ENCODE results near the gene POLR2L. TPM values are rescaled to one million over a fixed set of nuclear protein-coding genes. Genes with fewer than 3 reads are reported as not detected.
A peak's percentile ranks its signal among the peaks of the same experiment; 100 is the strongest.

Gene POLR2L
- total and polyA plus RNA-seq, 2 of the 13 experiments (the other 11 are each of a cell fraction or from before 2014, with no cell fraction given): 104 to 114 TPM

DNA sequence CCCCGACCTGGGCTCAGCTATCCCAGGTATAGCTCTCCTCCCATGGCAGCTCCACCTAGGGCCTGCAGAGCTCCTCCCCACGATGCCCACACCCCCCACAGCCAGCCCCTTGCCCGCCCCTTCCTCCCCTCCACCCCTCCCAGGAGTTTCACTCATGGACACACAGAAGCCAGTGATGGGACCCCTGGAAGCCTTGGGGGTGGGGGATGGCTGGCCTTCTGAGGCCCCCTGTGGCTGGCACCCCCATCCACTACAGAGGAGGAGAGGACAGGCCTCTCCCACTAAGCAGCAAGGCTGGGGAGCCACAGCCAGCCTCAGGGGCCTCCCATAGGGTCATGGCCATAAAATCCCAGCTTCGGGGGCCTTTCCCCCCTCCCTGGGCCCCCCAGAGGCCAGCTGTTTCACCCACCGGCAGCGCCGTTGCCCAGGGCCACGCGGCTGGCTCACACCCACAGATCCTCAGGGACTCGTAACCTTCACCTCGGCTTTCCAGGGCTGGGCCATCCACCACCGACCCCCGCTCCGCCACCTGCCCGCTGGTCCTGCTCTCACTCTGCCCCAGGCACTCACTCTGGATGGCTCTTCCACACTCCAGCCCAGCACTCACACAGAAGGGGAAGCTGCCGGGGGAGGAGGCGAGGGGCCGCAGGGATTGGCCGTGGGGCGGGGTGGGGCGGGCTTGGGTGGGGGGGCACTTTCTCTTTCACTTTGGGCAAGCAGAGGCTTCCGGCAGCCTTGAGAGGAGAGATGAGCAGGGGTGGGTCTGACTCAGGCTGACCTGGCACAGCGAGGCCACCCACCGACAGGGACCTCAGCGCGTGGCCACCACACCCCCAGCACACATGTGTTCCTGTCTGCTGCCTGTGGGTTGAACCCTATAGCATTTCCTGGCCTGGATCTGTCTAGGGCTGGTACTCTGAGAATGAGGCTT is 46.4 kb downstream of the POLR2L start (continued):
- TF ChIP-seq, protein P1, sequence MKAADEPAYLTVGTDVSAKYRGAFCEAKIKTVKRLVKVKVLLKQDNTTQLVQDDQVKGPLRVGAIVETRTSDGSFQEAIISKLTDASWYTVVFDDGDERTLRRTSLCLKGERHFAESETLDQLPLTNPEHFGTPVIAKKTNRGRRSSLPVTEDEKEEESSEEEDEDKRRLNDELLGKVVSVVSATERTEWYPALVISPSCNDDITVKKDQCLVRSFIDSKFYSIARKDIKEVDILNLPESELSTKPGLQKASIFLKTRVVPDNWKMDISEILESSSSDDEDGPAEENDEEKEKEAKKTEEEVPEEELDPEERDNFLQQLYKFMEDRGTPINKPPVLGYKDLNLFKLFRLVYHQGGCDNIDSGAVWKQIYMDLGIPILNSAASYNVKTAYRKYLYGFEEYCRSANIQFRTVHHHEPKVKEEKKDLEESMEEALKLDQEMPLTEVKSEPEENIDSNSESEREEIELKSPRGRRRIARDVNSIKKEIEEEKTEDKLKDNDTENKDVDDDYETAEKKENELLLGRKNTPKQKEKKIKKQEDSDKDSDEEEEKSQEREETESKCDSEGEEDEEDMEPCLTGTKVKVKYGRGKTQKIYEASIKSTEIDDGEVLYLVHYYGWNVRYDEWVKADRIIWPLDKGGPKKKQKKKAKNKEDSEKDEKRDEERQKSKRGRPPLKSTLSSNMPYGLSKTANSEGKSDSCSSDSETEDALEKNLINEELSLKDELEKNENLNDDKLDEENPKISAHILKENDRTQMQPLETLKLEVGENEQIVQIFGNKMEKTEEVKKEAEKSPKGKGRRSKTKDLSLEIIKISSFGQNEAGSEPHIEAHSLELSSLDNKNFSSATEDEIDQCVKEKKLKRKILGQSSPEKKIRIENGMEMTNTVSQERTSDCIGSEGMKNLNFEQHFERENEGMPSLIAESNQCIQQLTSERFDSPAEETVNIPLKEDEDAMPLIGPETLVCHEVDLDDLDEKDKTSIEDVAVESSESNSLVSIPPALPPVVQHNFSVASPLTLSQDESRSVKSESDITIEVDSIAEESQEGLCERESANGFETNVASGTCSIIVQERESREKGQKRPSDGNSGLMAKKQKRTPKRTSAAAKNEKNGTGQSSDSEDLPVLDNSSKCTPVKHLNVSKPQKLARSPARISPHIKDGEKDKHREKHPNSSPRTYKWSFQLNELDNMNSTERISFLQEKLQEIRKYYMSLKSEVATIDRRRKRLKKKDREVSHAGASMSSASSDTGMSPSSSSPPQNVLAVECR (CRISPR knock-in tag; IDR thresholded peaks at IDR 0.05; ENCODE audit: borderline replicate concordance): peak; percentile 50; the same call in 1 of the 2 replicates
- peak; percentile 43; the same call in 1 of the 2 replicates for TF ChIP-seq SIN3A (IDR thresholded peaks at IDR 0.05; ENCODE audit: borderline replicate concordance, low read depth, low read length)
- no peak for TF ChIP-seq ZNF234 (CRISPR knock-in tag; conservative IDR thresholded peaks at IDR 0.05)
- TF ChIP-seq MEIS1 (CRISPR knock-in tag; IDR thresholded peaks at IDR 0.05; ENCODE audit: borderline replicate concordance): peak; percentile 48; the same call in 1 of the 2 replicates
- peak; percentile 14; the same call in 1 of the 2 replicates for TF ChIP-seq EED (CRISPR knock-in tag; IDR thresholded peaks at IDR 0.05)
- TF ChIP-seq ZNF30 (CRISPR knock-in tag; IDR thresholded peaks at IDR 0.05): no peak
- TF ChIP-seq, protein P2, sequence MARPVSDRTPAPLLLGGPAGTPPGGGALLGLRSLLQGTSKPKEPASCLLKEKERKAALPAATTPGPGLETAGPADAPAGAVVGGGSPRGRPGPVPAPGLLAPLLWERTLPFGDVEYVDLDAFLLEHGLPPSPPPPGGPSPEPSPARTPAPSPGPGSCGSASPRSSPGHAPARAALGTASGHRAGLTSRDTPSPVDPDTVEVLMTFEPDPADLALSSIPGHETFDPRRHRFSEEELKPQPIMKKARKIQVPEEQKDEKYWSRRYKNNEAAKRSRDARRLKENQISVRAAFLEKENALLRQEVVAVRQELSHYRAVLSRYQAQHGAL (CRISPR knock-in tag; IDR thresholded peaks at IDR 0.05; ENCODE audit: not compliant biosample characterization): no peak
- 0 out of 2 replicates have a peak, but pooled peaks have one; percentile 28 for TF ChIP-seq NFYC (CRISPR knock-in tag; IDR thresholded peaks at IDR 0.05)
- 0 out of 2 replicates have a peak, but pooled peaks have one; percentile 27 for TF ChIP-seq ARNTL (CRISPR knock-in tag; IDR thresholded peaks at IDR 0.05)
- peak; percentile 78 for TF ChIP-seq AGO1 (IDR thresholded peaks at IDR 0.05; ENCODE audit: low read depth, low read length, poor library complexity, severe bottlenecking)
- TF ChIP-seq MAZ (IDR thresholded peaks at IDR 0.05; ENCODE audit: borderline replicate concordance, low read depth, low read length): 0 out of 2 replicates have a peak, but pooled peaks have one; percentile 22
- TF ChIP-seq MAZ (CRISPR knock-in tag; IDR thresholded peaks at IDR 0.05; ENCODE audit: low read depth): 0 out of 2 replicates have a peak, but pooled peaks have one; percentile 32
- TF ChIP-seq, protein P3, sequence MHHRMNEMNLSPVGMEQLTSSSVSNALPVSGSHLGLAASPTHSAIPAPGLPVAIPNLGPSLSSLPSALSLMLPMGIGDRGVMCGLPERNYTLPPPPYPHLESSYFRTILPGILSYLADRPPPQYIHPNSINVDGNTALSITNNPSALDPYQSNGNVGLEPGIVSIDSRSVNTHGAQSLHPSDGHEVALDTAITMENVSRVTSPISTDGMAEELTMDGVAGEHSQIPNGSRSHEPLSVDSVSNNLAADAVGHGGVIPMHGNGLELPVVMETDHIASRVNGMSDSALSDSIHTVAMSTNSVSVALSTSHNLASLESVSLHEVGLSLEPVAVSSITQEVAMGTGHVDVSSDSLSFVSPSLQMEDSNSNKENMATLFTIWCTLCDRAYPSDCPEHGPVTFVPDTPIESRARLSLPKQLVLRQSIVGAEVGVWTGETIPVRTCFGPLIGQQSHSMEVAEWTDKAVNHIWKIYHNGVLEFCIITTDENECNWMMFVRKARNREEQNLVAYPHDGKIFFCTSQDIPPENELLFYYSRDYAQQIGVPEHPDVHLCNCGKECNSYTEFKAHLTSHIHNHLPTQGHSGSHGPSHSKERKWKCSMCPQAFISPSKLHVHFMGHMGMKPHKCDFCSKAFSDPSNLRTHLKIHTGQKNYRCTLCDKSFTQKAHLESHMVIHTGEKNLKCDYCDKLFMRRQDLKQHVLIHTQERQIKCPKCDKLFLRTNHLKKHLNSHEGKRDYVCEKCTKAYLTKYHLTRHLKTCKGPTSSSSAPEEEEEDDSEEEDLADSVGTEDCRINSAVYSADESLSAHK (CRISPR knock-in tag; IDR thresholded peaks at IDR 0.05; ENCODE audit: borderline replicate concordance): no peak
- peak; percentile 56; the same call in 1 of the 2 replicates for TF ChIP-seq MXD4 (CRISPR knock-in tag; IDR thresholded peaks at IDR 0.05)
- TF ChIP-seq, protein P4, sequence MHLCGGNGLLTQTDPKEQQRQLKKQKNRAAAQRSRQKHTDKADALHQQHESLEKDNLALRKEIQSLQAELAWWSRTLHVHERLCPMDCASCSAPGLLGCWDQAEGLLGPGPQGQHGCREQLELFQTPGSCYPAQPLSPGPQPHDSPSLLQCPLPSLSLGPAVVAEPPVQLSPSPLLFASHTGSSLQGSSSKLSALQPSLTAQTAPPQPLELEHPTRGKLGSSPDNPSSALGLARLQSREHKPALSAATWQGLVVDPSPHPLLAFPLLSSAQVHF (CRISPR knock-in tag; IDR thresholded peaks at IDR 0.05): no peak
- TF ChIP-seq, protein P5, sequence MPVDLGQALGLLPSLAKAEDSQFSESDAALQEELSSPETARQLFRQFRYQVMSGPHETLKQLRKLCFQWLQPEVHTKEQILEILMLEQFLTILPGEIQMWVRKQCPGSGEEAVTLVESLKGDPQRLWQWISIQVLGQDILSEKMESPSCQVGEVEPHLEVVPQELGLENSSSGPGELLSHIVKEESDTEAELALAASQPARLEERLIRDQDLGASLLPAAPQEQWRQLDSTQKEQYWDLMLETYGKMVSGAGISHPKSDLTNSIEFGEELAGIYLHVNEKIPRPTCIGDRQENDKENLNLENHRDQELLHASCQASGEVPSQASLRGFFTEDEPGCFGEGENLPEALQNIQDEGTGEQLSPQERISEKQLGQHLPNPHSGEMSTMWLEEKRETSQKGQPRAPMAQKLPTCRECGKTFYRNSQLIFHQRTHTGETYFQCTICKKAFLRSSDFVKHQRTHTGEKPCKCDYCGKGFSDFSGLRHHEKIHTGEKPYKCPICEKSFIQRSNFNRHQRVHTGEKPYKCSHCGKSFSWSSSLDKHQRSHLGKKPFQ (CRISPR knock-in tag; IDR thresholded peaks at IDR 0.05; ENCODE audit: insufficient replicate concordance): peak; percentile 49
